GM13977 (cell line): Measurements from ENCODE around the gene DIS3.

Source experiments
- DNase-seq: peaks from one replicate; pipeline ENCODE4 v3.0.0; 2012; ENCODE audit warnings: low spot score
- CTCF ChIP-seq: IDR thresholded peaks from 2 replicates; pipeline ENCODE4 v1.5.1; 2012; ENCODE audit warnings: mild to moderate bottlenecking, control low read depth; ENCODE audit not compliant: insufficient read depth; ENCODE audit errors: extremely low read depth, missing control alignments
- in situ Hi-C: fragments of 300-500 bp; cut with MboI; formaldehyde crosslinking; loops from one replicate; pipeline ENCODE4 v1.12.0; 2022; ENCODE audit warnings: low sequenced_read_pairs, low pct_unique_long_range_greater_than_20kb, mixed read lengths, inconsistent platforms; ENCODE audit not compliant: unreplicated experiment

DIS3 gene

GRCh38 chr13:72774019-72774418 is 7.7 kb downstream of the DIS3 start:
- DNase-seq: no peak
- in situ Hi-C loops: no loop called here
- TF ChIP-seq CTCF: no peak

DNA sequence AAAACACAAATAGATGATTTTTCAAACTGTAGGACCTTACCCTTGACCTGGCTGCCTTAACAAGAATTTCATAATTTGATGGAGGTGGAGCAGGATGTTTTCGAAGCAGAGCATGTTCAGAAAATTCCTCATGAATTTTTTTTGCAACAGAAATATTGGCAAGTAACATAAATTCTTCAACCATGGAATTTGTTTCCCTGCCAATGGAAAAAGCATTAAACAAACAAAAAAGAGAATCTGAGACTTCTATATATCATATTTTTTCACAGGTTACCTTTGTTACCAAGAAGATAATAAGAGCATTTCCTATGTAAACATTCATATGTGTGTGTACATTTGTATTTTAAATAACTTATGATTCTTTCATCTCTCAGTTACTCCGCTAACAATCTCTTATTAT is 18.3 kb downstream of the DIS3 start:
- TF ChIP-seq CTCF: no peak
- in situ Hi-C loops: no loop called here
- no peak for DNase-seq

DNA sequence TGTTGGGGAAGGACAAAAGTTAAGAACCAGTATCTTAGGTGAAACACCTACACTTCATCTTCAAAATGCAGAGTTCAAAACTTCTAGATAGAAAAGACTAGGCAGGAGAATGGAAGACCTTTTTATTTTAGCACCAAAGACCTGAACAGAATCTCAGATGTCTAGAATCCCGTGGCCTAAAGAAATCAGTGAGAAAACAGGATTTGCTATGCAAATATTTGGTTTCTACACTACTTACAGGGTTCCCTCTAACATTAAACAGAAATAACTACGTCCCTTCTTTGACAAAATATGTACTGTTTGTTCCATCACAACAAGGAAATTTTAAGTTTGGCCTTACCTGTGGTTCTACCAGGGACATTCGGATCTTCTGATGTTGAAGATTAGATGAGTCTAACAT is 21.5 kb downstream of the DIS3 start:
- TF ChIP-seq CTCF: no peak
- in situ Hi-C loops: no loop called here

DNA sequence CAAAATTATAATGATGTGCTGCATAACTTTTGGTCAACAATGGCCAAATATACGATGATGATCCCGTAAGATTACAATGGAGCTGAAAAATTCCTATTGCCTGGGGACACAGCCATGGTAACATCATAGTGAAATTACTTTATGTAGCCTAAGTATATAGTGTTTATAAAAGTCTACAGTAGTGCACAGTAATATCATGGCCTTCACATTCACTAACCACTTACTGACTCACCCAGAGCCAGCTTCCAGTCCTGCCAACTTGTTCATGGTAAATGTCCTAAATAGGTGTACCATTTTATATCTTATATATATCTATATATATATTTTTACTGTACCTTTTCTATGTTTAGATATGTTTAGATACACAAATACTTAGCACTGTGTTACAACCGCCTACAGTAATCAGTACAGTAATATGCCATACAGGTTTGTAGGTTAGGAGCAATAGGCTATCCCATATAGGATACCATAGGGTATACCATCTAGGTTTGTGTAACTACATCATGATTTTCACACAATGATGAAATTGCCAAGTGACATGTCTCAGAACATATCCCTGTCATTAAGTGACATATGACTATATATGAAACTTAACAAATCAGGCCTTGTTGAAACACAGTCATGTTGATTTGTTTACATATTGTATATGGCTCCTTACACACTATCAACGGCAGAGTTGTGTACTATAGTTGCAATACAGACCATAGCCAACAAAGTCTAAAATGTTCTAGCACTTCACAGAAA is 23.7 kb downstream of the DIS3 start:
- in situ Hi-C loops: no loop called here
- no peak for DNase-seq
- no peak for TF ChIP-seq CTCF

More for the DNA sequence above, 21.5 kb downstream of the DIS3 start:
- no peak for DNase-seq

GRCh38 chr13:72754111-72754510 is 27.6 kb downstream of the DIS3 start:
- TF ChIP-seq CTCF: no peak
- in situ Hi-C loops: no loop called here
- DNase-seq: no peak

DNA sequence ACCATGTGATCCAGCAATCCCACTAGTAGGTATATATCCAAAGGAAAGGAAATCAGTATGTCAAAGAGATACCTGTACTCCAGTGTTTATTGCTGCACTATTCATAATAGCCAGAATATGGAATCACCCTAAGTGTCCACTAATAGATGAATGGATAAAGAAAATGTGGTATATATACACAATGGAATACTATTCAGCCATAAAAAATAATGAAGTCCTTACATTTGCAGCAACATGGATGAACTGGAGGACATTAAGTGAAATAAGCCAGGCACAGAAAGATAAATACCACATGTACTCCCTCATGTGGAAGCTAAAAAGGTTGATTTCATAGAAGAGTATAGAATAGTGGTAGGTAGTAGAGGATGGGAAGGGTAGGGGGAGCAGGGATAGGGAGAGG is 30.5 kb downstream of the DIS3 start:
- in situ Hi-C loops: no loop called here
- no peak for TF ChIP-seq CTCF
- DNase-seq: no peak
